ENCODE data around the gene ZNF419.
A peak's percentile ranks its signal among the peaks of the same experiment; 100 is the strongest.
"Not testable (repeated sequence)": the region's sequence is repeated elsewhere in the genome, so short reads cannot be mapped to it uniquely, and the experiment has no call there.

The ZNF419 gene

DNA sequence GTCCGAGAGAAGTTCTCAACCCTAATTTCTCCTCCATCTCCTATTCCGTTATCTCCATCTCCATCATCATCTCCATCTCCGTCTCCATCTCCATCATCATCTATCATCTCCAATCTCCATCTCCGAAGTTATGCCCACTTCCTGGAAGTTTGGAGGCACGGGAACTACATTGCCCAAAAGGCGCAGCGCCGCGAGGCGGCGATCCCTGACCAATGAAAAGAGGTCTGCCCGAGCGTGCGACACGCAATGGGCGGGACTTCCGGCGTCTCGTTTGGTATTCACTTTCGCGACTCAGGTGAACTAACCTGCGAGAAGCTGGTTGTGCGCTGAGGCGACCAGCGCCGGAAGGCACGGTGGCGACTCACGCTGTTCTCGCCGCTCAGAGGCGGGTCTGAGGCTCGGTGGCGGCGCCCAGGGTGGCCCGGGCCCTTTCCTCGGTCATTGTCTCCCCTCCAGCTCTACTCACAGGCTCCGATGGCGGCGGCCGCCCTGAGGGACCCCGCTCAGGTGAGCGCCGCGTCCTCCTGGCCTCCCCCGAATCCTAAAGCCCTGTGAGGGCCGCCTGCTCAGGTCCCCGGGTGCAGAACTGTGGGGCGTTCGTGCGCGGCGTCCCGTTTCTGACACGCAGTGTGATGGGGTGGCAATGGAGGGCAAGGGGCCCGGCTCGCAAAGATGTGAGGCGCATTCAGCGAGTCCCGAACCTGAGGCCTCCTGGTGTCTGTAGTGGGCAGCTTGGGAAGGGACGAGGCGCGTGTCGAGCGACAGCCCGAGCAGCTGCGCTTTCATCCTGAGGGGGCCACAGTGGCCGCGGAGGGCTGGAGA, at the start of gene ZNF419:
Gene ZNF419 (plus strand): TSS at position 274 of the 822 bp plus-strand sequence. CDS start 201 bp downstream, at position 475.
- H3K4me1 ChIP-seq (ENCODE audit: control insufficient read depth in 1 of 2, insufficient read depth in 1 of 2, low read depth in 1 of 2, low read length in 1 of 2); H3K27me3 ChIP-seq; H3K36me3 ChIP-seq; H3K9me3 ChIP-seq: not testable (repeated sequence)
- Histone ChIP-seq H3K4me3 (ENCODE audit: low read depth in 1 of 2, low read length in 1 of 2) (peak within 1 kb of the TSS; percentile 68 to 73), H3K27ac (peak within 1 kb of the TSS; percentile 49)

DNA sequence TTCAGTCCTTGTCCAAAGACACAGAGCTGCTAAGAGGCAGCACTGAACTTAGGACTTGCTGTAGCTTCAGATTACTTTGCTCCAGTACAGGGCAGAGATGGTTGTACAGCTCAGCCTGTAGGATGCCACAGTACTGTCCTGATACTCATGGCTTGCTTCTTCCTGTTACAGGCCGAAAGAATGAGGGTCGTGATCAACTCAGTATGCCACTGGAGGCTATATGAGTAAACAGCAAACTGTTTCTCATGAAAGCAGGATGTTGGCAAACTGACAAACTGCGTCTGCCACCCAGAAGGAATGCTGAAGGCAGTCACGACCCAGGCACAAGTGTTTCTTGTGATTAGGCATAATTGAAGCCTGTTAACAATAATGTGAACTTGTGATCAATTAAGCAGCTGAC, 49.6 kb upstream of the ZNF419 start:
- H3K36me3 ChIP-seq: no peaks in the 10 kb centered on the region
- peaks cover 14 to 17% of the 10 kb centered on the region in 2 experiments for H3K4me1 ChIP-seq (ENCODE audit: control insufficient read depth in 1 of 2, insufficient read depth in 1 of 2, low read depth in 1 of 2, low read length in 1 of 2)
- H3K4me3 ChIP-seq (ENCODE audit: low read depth in 1 of 2, low read length in 1 of 2): no peak overlapping the region
- no peaks in the 10 kb centered on the region for H3K27me3 ChIP-seq
- H3K27ac ChIP-seq: no peak overlapping the region
- TF ChIP-seq, protein P1, sequence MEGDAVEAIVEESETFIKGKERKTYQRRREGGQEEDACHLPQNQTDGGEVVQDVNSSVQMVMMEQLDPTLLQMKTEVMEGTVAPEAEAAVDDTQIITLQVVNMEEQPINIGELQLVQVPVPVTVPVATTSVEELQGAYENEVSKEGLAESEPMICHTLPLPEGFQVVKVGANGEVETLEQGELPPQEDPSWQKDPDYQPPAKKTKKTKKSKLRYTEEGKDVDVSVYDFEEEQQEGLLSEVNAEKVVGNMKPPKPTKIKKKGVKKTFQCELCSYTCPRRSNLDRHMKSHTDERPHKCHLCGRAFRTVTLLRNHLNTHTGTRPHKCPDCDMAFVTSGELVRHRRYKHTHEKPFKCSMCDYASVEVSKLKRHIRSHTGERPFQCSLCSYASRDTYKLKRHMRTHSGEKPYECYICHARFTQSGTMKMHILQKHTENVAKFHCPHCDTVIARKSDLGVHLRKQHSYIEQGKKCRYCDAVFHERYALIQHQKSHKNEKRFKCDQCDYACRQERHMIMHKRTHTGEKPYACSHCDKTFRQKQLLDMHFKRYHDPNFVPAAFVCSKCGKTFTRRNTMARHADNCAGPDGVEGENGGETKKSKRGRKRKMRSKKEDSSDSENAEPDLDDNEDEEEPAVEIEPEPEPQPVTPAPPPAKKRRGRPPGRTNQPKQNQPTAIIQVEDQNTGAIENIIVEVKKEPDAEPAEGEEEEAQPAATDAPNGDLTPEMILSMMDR (IDR thresholded peaks at IDR 0.05): no peak
- peaks cover 2% of the 10 kb centered on the region for H3K9me3 ChIP-seq

DNA sequence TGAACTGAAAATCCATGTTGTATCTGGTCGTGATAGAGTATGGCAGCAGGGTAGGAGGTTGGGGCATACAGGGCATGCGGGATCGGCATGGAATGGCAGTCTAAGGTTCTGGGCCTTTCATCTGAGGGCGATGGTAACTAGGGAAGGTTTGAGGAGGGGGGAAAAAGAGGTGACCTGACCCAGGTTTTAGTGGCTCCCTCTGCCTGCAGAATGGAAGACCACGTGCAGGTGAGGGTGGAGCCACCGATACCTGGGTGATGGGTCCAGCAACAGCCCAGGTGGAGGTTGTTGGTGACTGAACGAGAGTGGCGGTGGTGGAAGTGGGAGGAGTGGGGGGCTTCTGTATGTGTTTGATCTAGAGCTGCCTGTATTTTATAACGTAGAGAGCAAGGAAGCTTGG, 48.6 kb upstream of the ZNF419 start:
- TF ChIP-seq, protein P1 (IDR thresholded peaks at IDR 0.05): no peak
- Histone ChIP-seq H3K4me3 (ENCODE audit: low read depth in 1 of 2, low read length in 1 of 2) (no peak overlapping the region), H3K36me3 (no peaks in the 10 kb centered on the region)

DNA sequence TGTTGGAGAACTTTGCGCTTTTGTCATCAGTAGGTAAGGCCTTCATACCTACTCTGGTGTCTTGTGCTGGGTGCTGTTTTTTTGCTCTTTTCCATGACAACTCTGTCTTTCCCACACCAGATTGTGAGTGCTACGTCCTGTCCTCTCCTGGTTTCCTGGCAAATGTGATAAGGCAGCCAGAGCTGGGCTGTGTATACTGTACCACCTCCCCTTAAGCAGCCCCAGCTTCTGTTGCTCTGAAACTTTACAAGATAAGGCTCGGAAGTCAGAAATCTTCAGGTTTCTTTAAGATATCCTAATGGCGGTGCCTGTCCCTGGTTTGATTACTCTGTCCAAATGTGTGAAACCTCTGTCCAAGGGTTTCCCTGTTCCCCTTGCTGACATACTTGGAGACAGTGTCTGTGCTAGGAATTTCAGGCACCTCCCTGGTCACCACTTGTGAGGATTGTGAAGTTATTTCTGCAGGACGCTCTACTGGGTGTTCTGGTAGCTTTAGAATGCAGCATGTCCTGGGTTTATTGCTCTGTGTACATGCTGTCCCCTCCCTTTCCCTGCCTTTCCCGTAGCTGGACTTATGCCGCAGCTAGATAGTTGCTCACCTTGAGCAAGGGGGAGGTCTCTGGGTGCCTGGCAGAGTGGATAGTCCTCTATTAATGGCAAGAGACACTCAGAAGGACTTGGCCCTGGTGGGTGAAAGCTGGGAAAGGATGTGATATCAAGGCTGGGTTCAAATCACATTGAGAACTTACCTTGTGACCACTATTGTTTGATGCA, 45.4 kb upstream of the ZNF419 start:
- TF ChIP-seq, protein P1 (IDR thresholded peaks at IDR 0.05): no peak
- Histone ChIP-seq H3K9me3 (peaks cover 14% of the 10 kb centered on the region), H3K4me3 (ENCODE audit: low read depth in 1 of 2, low read length in 1 of 2) (no peak overlapping the region), H3K36me3 (no peaks in the 10 kb centered on the region), H3K27me3 (no peaks in the 10 kb centered on the region), H3K27ac (no peak overlapping the region), H3K4me1 (ENCODE audit: control insufficient read depth in 1 of 2, insufficient read depth in 1 of 2, low read depth in 1 of 2, low read length in 1 of 2) (no peaks in the 10 kb centered on the region)

More for the DNA sequence above, 48.6 kb upstream of the ZNF419 start:
- H3K4me1 ChIP-seq (ENCODE audit: control insufficient read depth in 1 of 2, insufficient read depth in 1 of 2, low read depth in 1 of 2, low read length in 1 of 2): peaks cover 14 to 17% of the 10 kb centered on the region in 2 experiments
- H3K9me3 ChIP-seq: peaks cover 11% of the 10 kb centered on the region
- H3K27me3 ChIP-seq: no peaks in the 10 kb centered on the region
- no peak overlapping the region for H3K27ac ChIP-seq

DNA sequence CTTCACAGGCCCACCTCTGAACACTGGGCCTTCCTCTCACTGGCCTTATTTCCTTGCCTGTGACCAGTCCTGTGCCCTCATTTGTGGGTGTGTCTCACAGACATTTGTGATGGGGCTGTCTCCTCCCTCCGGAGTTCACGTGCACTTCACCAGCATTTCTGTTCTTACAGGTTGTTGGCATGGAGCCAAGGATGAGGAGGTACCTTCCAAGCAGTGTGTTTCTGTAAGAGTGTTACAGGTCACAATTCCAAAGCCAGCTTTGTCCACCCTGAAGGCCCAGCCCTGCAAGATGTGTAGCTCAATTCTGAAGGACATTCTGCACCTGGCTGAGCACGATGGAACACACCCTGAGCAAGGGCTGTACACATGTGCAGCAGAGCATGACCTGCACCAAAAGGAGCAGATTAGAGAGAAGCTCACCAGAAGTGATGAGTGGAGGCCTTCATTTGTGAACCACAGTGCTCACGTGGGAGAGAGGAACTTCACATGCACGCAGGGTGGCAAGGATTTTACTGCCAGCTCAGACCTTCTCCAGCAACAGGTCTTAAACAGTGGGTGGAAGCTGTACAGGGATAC, 44.3 kb upstream of the ZNF419 start:
- Histone ChIP-seq H3K27me3 (no peaks in the 10 kb centered on the region), H3K9me3 (peaks cover 14% of the 10 kb centered on the region), H3K4me3 (ENCODE audit: low read depth in 1 of 2, low read length in 1 of 2) (no peak overlapping the region), H3K27ac (no peak overlapping the region), H3K4me1 (ENCODE audit: control insufficient read depth in 1 of 2, insufficient read depth in 1 of 2, low read depth in 1 of 2, low read length in 1 of 2) (no peaks in the 10 kb centered on the region), H3K36me3 (no peaks in the 10 kb centered on the region)
- TF ChIP-seq, protein P1 (IDR thresholded peaks at IDR 0.05): no peak

Measured in neutrophil (primary cell).